HCT116 (cell line): ENCODE results near the gene POFUT2. TPM values are rescaled to one million over a fixed set of nuclear protein-coding genes. Genes with fewer than 3 reads are reported as not detected.

ENCODE experiments used
- ATAC-seq: fragments of 200-7000 bp; cut with Tn5 transposase; 2 replicates; pipeline ENCODE4 v1.9.1; 2020; ENCODE audit warnings: mild to moderate bottlenecking, moderate library complexity
- BruUV-seq: library from RNA; stranded (reverse); fragments of 400-500 nt; replicated peaks from 2 replicates; lab custom pipeline; 2021; lab: Mats Ljungman, UMichigan
- CTCF ChIA-PET: fragments of 300-600 bp; sonication (Branson Sonifier 250); formaldehyde crosslinking; loops from one replicate; lab custom pipeline; 2021; ENCODE audit warnings: antibody characterized with exemption; lab: Charles Lee
- POLR2A ChIA-PET: fragments of 300-600, 350-600 bp; sonication (Branson Sonifier 250); formaldehyde crosslinking; loops from one replicate; lab custom pipeline; 2021; ENCODE audit warnings: antibody characterized with exemption; lab: Charles Lee
- RAD21 ChIA-PET, 2 experiments: fragments of 300-600 bp; sonication (Branson Sonifier 250); formaldehyde crosslinking; loops; one replicate each; lab custom pipeline; 2023; ENCODE audit warnings: low total read pairs in 2 of 2; ENCODE audit not compliant: uncharacterized antibody in 2 of 2, unreplicated experiment in 2 of 2, low non-redundant PET in 1 of 2; lab: Charles Lee
- DNase-seq: peaks from one replicate; pipeline ENCODE4 v3.0.0-alpha.2; 2010; ENCODE audit warnings: low read depth, low spot score
- H2AFZ ChIP-seq: fragments of 200-600 bp; shearing (Covaris generic), sonication (generic); 2 replicates; pipeline ENCODE4 v1.6.1; 2017; ENCODE audit warnings: low read depth, mixed run types, mixed read lengths, antibody characterized with exemption, low read length; ENCODE audit not compliant: poor library complexity, severe bottlenecking
- H3K27ac ChIP-seq: 2 replicates; pipeline ENCODE4 v1.5.1; 2012; ENCODE audit warnings: low read depth, low read length
- H3K27me3 ChIP-seq: fragments of 200-600 bp; sonication (generic); 2 replicates; pipeline ENCODE4 v1.6.1; 2016; ENCODE audit warnings: mixed run types, low read length, mixed read lengths; ENCODE audit not compliant: insufficient read depth
- H3K36me3 ChIP-seq, 2 experiments: fragments of 200-500 bp in 1 of 2; fragments of 200-600 bp in 1 of 2; sonication (Bioruptor generic) in 1 of 2; sonication (generic) in 1 of 2; 2 replicates each; pipeline versions ENCODE4 v1.5.1 to v1.6.1; 2014 to 2016; ENCODE audit warnings: low read length in 2 of 2, inconsistent platforms in 1 of 2, mixed read lengths in 1 of 2, mixed run types in 1 of 2; ENCODE audit not compliant: insufficient read depth in 2 of 2, control insufficient read depth in 1 of 2
- H3K4me1 ChIP-seq, 2 experiments: fragments of 200-600 bp in 1 of 2; sonication (generic) in 1 of 2; 2 replicates each; pipeline versions ENCODE4 v1.5.1 to v1.6.1; 2012 to 2017; ENCODE audit warnings: low read length in 2 of 2, inconsistent platforms in 1 of 2, mild to moderate bottlenecking in 1 of 2, mixed read lengths in 1 of 2, mixed run types in 1 of 2, moderate library complexity in 1 of 2; ENCODE audit not compliant: insufficient read depth in 2 of 2, control insufficient read depth in 1 of 2
- H3K4me2 ChIP-seq: fragments of 200-600 bp; sonication (generic); 2 replicates; pipeline ENCODE4 v1.6.1; 2017; ENCODE audit warnings: mixed run types, low read length, mixed read lengths
- H3K4me3 ChIP-seq, 2 experiments: fragments of 200-600 bp in 1 of 2; sonication (generic) in 1 of 2; replicated peaks in 1 of 2; 2 replicates each; pipeline ENCODE4 v1.5.1; 2011 to 2016; ENCODE audit warnings: low read length in 2 of 2, control low read depth in 1 of 2, low read depth in 1 of 2, mild to moderate bottlenecking in 1 of 2, mixed read lengths in 1 of 2, mixed run types in 1 of 2
- H3K79me2 ChIP-seq: fragments of 200-600 bp; sonication (generic); 2 replicates; pipeline ENCODE4 v1.6.1; 2017; ENCODE audit warnings: mild to moderate bottlenecking, mixed run types, low read length, moderate library complexity, mixed read lengths; ENCODE audit not compliant: insufficient read depth
- H3K9ac ChIP-seq: fragments of 200-600 bp; sonication (generic); 2 replicates; pipeline ENCODE4 v1.6.1; 2016; ENCODE audit warnings: low read length, mixed read lengths
- H3K9me2 ChIP-seq: fragments of 200-600 bp; sonication (generic), shearing (Covaris generic); 2 replicates; pipeline ENCODE4 v1.6.1; 2017; ENCODE audit warnings: mixed run types, mild to moderate bottlenecking, moderate library complexity; ENCODE audit not compliant: insufficient read depth
- H3K9me3 ChIP-seq, 2 experiments: fragments of 200-500 bp in 1 of 2; fragments of 200-600 bp in 1 of 2; sonication (Bioruptor generic) in 1 of 2; sonication (generic) in 1 of 2; 2 replicates each; pipeline ENCODE4 v1.6.1; 2014 to 2017; ENCODE audit warnings: low read length in 2 of 2, mixed read lengths in 2 of 2, inconsistent platforms in 1 of 2, low read depth in 1 of 2, mild to moderate bottlenecking in 1 of 2, mixed run types in 1 of 2, moderate library complexity in 1 of 2; ENCODE audit not compliant: control insufficient read depth in 1 of 2, insufficient read depth in 1 of 2
- H4K20me1 ChIP-seq: fragments of 200-600 bp; sonication (generic), shearing (Covaris generic); 2 replicates; pipeline ENCODE4 v1.6.1; 2017; ENCODE audit warnings: mixed run types, mild to moderate bottlenecking, moderate library complexity; ENCODE audit not compliant: insufficient read depth
- CBX3 ChIP-seq: IDR thresholded peaks from 2 replicates; pipeline ENCODE4 v1.6.1; 2012; ENCODE audit warnings: low read depth
- CEBPB ChIP-seq: IDR thresholded peaks from 2 replicates; pipeline ENCODE4 v1.6.1; 2012; ENCODE audit warnings: low read depth
- EGR1 ChIP-seq: IDR thresholded peaks from 2 replicates; pipeline ENCODE4 v1.6.1; 2012; ENCODE audit warnings: low read depth
- ELF1 ChIP-seq: IDR thresholded peaks from 2 replicates; pipeline ENCODE4 v1.6.1; 2012; ENCODE audit warnings: low read depth, borderline replicate concordance
- EZH2 ChIP-seq: fragments of 200-600 bp; sonication (generic); IDR thresholded peaks from 2 replicates; pipeline ENCODE4 v1.6.1; 2017; ENCODE audit warnings: antibody characterized with exemption, mixed run types
- EZH2phosphoT487 ChIP-seq: fragments of 200-600 bp; IDR thresholded peaks from 2 replicates; pipeline ENCODE4 v1.6.1; 2018; ENCODE audit warnings: antibody characterized with exemption, borderline replicate concordance
- FOSL1 ChIP-seq: IDR thresholded peaks from 2 replicates; pipeline ENCODE4 v1.6.1; 2012; ENCODE audit warnings: low read depth
- JUND ChIP-seq: IDR thresholded peaks from 2 replicates; pipeline ENCODE4 v1.6.1; 2012
- POLR2A ChIP-seq: IDR thresholded peaks from 2 replicates; pipeline ENCODE4 v1.7.0; 2011; ENCODE audit warnings: borderline replicate concordance; ENCODE audit not compliant: insufficient read depth, insufficient read length; ENCODE audit errors: extremely low read depth
- POLR2AphosphoS5 ChIP-seq: IDR thresholded peaks from 2 replicates; pipeline ENCODE4 v1.6.1; 2011; ENCODE audit warnings: mild to moderate bottlenecking, low read depth, low read length, moderate library complexity
- RAD21 ChIP-seq: IDR thresholded peaks from 2 replicates; pipeline ENCODE4 v1.6.1; 2012; ENCODE audit warnings: low read depth, mild to moderate bottlenecking
- SIN3A ChIP-seq: IDR thresholded peaks from 2 replicates; pipeline ENCODE4 v1.6.1; 2012; ENCODE audit warnings: low read depth
- SP1 ChIP-seq: IDR thresholded peaks from 2 replicates; pipeline ENCODE4 v1.6.1; 2012; ENCODE audit warnings: low read depth
- SRF ChIP-seq: IDR thresholded peaks from 2 replicates; pipeline ENCODE4 v1.6.1; 2012; ENCODE audit warnings: low read depth
- TCF7L2 ChIP-seq: IDR thresholded peaks from 2 replicates; pipeline ENCODE4 v1.7.0; 2011; ENCODE audit warnings: borderline replicate concordance, inconsistent platforms; ENCODE audit not compliant: insufficient read depth, insufficient read length; ENCODE audit errors: extremely low read depth
- YY1 ChIP-seq: IDR thresholded peaks from 2 replicates; pipeline ENCODE4 v1.6.1; 2011; ENCODE audit warnings: low read length, low read depth, moderate library complexity, mild to moderate bottlenecking; ENCODE audit not compliant: insufficient replicate concordance; ENCODE audit errors: extremely low read depth
- ZFX ChIP-seq: fragments of 450-650 bp; IDR thresholded peaks from 2 replicates; pipeline ENCODE4 v1.6.1; 2017
- intact Hi-C: fragments of 100-400 bp; cut with micrococcal nuclease; formaldehyde crosslinking; loops from 2 replicates; pipeline ENCODE4 v1.10.0; 2022
- total RNA-seq: library from RNA; stranded (reverse); gene quantifications from one replicate; pipeline ENCODE4 v1.2.1, GENCODE V29; 2021; ENCODE audit not compliant: unreplicated experiment
- TF ChIP-seq, protein P1 (sequence below), 3 experiments: fragments of 200-600 bp in 1 of 3; sonication (generic) in 1 of 3; IDR thresholded peaks in 2 of 3; conservative IDR thresholded peaks in 1 of 3; 2 replicates each; pipeline ENCODE4 v1.5.1; 2012 to 2017; ENCODE audit warnings: low read depth in 2 of 3, low read length in 2 of 3, antibody characterized with exemption in 1 of 3, borderline replicate concordance in 1 of 3, control low read depth in 1 of 3, mild to moderate bottlenecking in 1 of 3, mixed read lengths in 1 of 3, mixed run types in 1 of 3, moderate library complexity in 1 of 3; ENCODE audit not compliant: insufficient read depth in 1 of 3
- TF ChIP-seq, protein P2 (sequence below): IDR thresholded peaks from 2 replicates; pipeline ENCODE4 v1.6.1; 2012

POFUT2 gene
- total RNA-seq, 1 experiment from 2014 or later = 20.5 TPM

DNA sequence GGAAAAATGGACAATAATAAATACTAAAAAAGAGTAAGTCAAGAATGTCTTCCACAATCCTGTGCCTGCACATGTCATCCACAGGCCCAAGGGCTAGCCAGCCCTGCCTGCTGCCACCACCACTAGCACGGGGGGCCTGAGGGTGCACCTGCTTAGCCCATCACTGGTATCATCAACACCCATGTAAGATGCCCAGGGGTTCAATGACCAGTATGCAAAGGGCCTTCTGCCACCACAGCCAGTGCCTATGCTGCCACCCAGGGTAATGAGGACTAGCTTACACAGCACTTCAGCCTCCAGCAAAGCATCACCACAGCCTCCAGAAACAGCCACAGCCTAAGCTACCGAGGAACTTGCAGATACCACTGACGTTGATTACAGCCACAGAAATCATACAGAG is 46.3 kb downstream of the POFUT2 start:
- no peak overlapping the region for H3K4me3 ChIP-seq
- H3K9ac ChIP-seq = no peak overlapping the region
- BruUV-seq = no TSS peak
- CTCF ChIA-PET = no interaction called here
- no peaks in the 10 kb centered on the region for H3K36me3 ChIP-seq
- no peak overlapping the region for H3K4me2 ChIP-seq
- H3K9me2 ChIP-seq = no peaks in the 10 kb centered on the region
- intact Hi-C loops = no loop called here
- H3K27me3 ChIP-seq = no peaks in the 10 kb centered on the region
- peaks cover 0 to 11% of the 10 kb centered on the region in 2 experiments; a peak in 2 of 4 replicates for H3K9me3 ChIP-seq
- no peaks in the 10 kb centered on the region for H3K4me1 ChIP-seq
- no peaks in the 10 kb centered on the region for H4K20me1 ChIP-seq
- no peak overlapping the region for H3K27ac ChIP-seq
- POLR2A ChIA-PET = no interaction called here
- DNase-seq (no peak), ATAC-seq (no peak)
- no peak overlapping the region for H2AFZ ChIP-seq
- H3K79me2 ChIP-seq = no peaks in the 10 kb centered on the region
- RAD21 ChIA-PET = no interaction called here
- TF ChIP-seq SIN3A (no peak), YY1 (no peak), SP1 (no peak), EZH2 (no peak)
- TF ChIP-seq, protein P1, sequence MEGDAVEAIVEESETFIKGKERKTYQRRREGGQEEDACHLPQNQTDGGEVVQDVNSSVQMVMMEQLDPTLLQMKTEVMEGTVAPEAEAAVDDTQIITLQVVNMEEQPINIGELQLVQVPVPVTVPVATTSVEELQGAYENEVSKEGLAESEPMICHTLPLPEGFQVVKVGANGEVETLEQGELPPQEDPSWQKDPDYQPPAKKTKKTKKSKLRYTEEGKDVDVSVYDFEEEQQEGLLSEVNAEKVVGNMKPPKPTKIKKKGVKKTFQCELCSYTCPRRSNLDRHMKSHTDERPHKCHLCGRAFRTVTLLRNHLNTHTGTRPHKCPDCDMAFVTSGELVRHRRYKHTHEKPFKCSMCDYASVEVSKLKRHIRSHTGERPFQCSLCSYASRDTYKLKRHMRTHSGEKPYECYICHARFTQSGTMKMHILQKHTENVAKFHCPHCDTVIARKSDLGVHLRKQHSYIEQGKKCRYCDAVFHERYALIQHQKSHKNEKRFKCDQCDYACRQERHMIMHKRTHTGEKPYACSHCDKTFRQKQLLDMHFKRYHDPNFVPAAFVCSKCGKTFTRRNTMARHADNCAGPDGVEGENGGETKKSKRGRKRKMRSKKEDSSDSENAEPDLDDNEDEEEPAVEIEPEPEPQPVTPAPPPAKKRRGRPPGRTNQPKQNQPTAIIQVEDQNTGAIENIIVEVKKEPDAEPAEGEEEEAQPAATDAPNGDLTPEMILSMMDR (IDR thresholded peaks at IDR 0.05 in 2 of 3, conservative IDR thresholded peaks at IDR 0.05 in 1 of 3; ENCODE audit: borderline replicate concordance in 1 of 3, insufficient read depth in 1 of 3, low read depth in 2 of 3, low read length in 2 of 3) = no peak

DNA sequence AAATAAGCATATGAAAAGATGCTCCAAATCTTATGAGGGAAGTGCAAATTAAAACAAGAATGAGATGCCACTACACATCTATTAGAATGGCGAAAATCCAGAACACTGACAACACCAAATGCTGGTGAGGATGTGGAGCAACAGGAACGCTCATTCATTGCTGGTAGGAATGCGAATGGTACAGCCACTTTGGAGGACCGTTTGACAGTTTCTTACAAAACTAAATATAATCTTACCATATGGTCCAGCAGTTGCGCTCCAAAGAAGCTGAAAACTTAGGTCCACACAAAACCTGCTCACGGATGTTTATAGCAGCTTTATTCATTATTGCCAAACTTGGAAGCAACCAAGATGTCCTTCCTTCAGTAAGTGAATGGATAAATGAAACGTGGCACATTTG is 50.3 kb downstream of the POFUT2 start:
- ATAC-seq = no peak
- no peak for DNase-seq
- intact Hi-C loops = no loop called here
- H2AFZ ChIP-seq = no peak overlapping the region
- H3K4me2 ChIP-seq = no peak overlapping the region
- no peaks in the 10 kb centered on the region; the same call in 1 of the 2 replicates for H3K27me3 ChIP-seq
- ChIA-PET CTCF (no interaction called here), RAD21 (no interaction called here), POLR2A (no interaction called here)
- H3K79me2 ChIP-seq = no peaks in the 10 kb centered on the region
- no peak overlapping the region for H3K4me3 ChIP-seq
- no peaks in the 10 kb centered on the region for H4K20me1 ChIP-seq
- no peaks in the 10 kb centered on the region for H3K36me3 ChIP-seq
- H3K9me3 ChIP-seq = peaks cover 0 to 3% of the 10 kb centered on the region in 2 experiments; a peak in 2 of 4 replicates
- no peaks in the 10 kb centered on the region for H3K9me2 ChIP-seq
- no peak overlapping the region for H3K9ac ChIP-seq
- no peak overlapping the region for H3K27ac ChIP-seq
- H3K4me1 ChIP-seq = no peaks in the 10 kb centered on the region
- no TSS peak for BruUV-seq
- TF ChIP-seq TCF7L2 (no peak), FOSL1 (no peak), EZH2phosphoT487 (no peak), ZFX (no peak), CBX3 (no peak), RAD21 (no peak), EGR1 (no peak), POLR2A (no peak), YY1 (no peak), JUND (no peak), EZH2 (no peak), POLR2AphosphoS5 (no peak), ELF1 (no peak), CEBPB (no peak), SRF (no peak)
- TF ChIP-seq, protein P2, sequence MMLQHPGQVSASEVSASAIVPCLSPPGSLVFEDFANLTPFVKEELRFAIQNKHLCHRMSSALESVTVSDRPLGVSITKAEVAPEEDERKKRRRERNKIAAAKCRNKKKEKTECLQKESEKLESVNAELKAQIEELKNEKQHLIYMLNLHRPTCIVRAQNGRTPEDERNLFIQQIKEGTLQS = no peak
- TF ChIP-seq, protein P1 (IDR thresholded peaks at IDR 0.05 in 2 of 3, conservative IDR thresholded peaks at IDR 0.05 in 1 of 3; ENCODE audit: borderline replicate concordance in 1 of 3, insufficient read depth in 1 of 3, low read depth in 2 of 3, low read length in 2 of 3) = no peak
